GM23338 (cell line): Measurements from ENCODE around the gene SMIM21. TPM values are rescaled to one million over a fixed set of nuclear protein-coding genes. Genes with fewer than 3 reads are reported as not detected.

ENCODE experiments used
- ATAC-seq: fragments of 200-7000 bp; cut with Tn5 transposase; 3 replicates; pipeline ENCODE4 v1.9.1; 2020
- DNase-seq: peaks from one replicate; pipeline ENCODE4 v3.0.0-alpha.2; 2015; ENCODE audit warnings: low spot score
- H2AFZ ChIP-seq: fragments of 200-600 bp; sonication (generic); 2 replicates; pipeline ENCODE4 v1.8.0; 2016; ENCODE audit warnings: antibody characterized with exemption, mild to moderate bottlenecking, moderate library complexity
- H3F3A ChIP-seq: fragments of 200-600 bp; sonication (generic); replicated peaks from 2 replicates; pipeline ENCODE4 v1.8.0; 2017; ENCODE audit warnings: antibody characterized with exemption, mixed run types, low read depth
- H3K27ac ChIP-seq: fragments of 200-600 bp; sonication (generic); 2 replicates; pipeline ENCODE4 v1.6.1; 2016; ENCODE audit warnings: low read depth
- H3K27me3 ChIP-seq: fragments of 200-600 bp; sonication (generic); 2 replicates; pipeline ENCODE4 v1.8.0; 2016; ENCODE audit warnings: mild to moderate bottlenecking, mixed run types, moderate library complexity; ENCODE audit not compliant: insufficient read depth
- H3K36me3 ChIP-seq: fragments of 200-600 bp; sonication (generic); 2 replicates; pipeline ENCODE4 v1.8.0; 2016; ENCODE audit warnings: mild to moderate bottlenecking; ENCODE audit not compliant: insufficient read depth
- H3K4me1 ChIP-seq: fragments of 200-600 bp; sonication (generic); 2 replicates; pipeline ENCODE4 v1.8.0; 2016; ENCODE audit warnings: mild to moderate bottlenecking, moderate library complexity; ENCODE audit not compliant: insufficient read depth
- H3K4me2 ChIP-seq: fragments of 200-600 bp; sonication (generic); 2 replicates; pipeline ENCODE4 v1.7.1; 2017; ENCODE audit warnings: mixed run types
- H3K4me3 ChIP-seq: fragments of 200-600 bp; sonication (generic); 2 replicates; pipeline ENCODE4 v1.6.1; 2016; ENCODE audit warnings: mixed run types
- H3K79me2 ChIP-seq: fragments of 200-600 bp; sonication (generic); replicated peaks from 2 replicates; pipeline ENCODE4 v1.8.0; 2017; ENCODE audit warnings: mild to moderate bottlenecking; ENCODE audit not compliant: insufficient read depth
- H3K9me2 ChIP-seq: fragments of 200-600 bp; sonication (generic); 2 replicates; pipeline ENCODE4 v1.8.0; 2017; ENCODE audit not compliant: insufficient read depth
- H4K20me1 ChIP-seq: fragments of 200-600 bp; sonication (generic); replicated peaks from 2 replicates; pipeline ENCODE4 v1.8.0; 2017; ENCODE audit warnings: mild to moderate bottlenecking; ENCODE audit not compliant: insufficient read depth
- H3K27ac Mint-ChIP-seq: 2 replicates; pipeline ENCODE4 v1.8.0; 2020; ENCODE audit warnings: inconsistent platforms, mild to moderate bottlenecking, moderate library complexity, mixed read lengths
- H3K27me3 Mint-ChIP-seq: 3 replicates; pipeline ENCODE4 v1.8.0; 2022; ENCODE audit warnings: low read depth, mild to moderate bottlenecking, moderate library complexity, mixed read lengths, inconsistent platforms; ENCODE audit not compliant: insufficient read depth, poor library complexity
- H3K36me3 Mint-ChIP-seq: 3 replicates; pipeline ENCODE4 v1.8.0; 2021; ENCODE audit warnings: low read depth, mild to moderate bottlenecking, inconsistent platforms, moderate library complexity, mixed read lengths
- H3K4me1 Mint-ChIP-seq: 3 replicates; pipeline ENCODE4 v1.8.0; 2020; ENCODE audit warnings: mild to moderate bottlenecking, inconsistent platforms, mixed read lengths
- H3K4me3 Mint-ChIP-seq: 3 replicates; pipeline ENCODE4 v1.8.0; 2021; ENCODE audit warnings: moderate library complexity, mild to moderate bottlenecking, inconsistent platforms, mixed read lengths
- H3K9me3 Mint-ChIP-seq: 3 replicates; pipeline ENCODE4 v1.8.0; 2020; ENCODE audit warnings: moderate library complexity, mild to moderate bottlenecking, inconsistent platforms, mixed read lengths
- CREB1 ChIP-seq: fragments of 250-450 bp; sonication (Bioruptor Pico); IDR thresholded peaks from 2 replicates; pipeline ENCODE4 v1.5.0; 2020; ENCODE audit warnings: low read depth, mild to moderate bottlenecking, moderate library complexity
- EZH2phosphoT487 ChIP-seq: fragments of 200-600 bp; sonication (generic); IDR thresholded peaks from one replicate; pipeline ENCODE4 v1.8.1; 2018; ENCODE audit warnings: antibody characterized with exemption; ENCODE audit not compliant: unreplicated experiment
- JUNB ChIP-seq: IDR thresholded peaks from one replicate; pipeline ENCODE4 v1.6.1; 2016; ENCODE audit warnings: antibody characterized with exemption; ENCODE audit not compliant: unreplicated experiment
- POLR2AphosphoS5 ChIP-seq: IDR thresholded peaks from 2 replicates; pipeline ENCODE4 v1.6.1; 2016; ENCODE audit warnings: antibody characterized with exemption, low read depth
- STAT1 ChIP-seq: IDR thresholded peaks from one replicate; pipeline ENCODE4 v1.6.1; 2016; ENCODE audit warnings: antibody characterized with exemption; ENCODE audit not compliant: unreplicated experiment
- ZNF114 ChIP-seq: fragments of 250-450 bp; sonication (Bioruptor Pico); IDR thresholded peaks from 2 replicates; pipeline ENCODE4 v1.5.0; 2020; ENCODE audit warnings: mild to moderate bottlenecking, moderate library complexity
- ZNF331 ChIP-seq: fragments of 250-450 bp; sonication (Bioruptor Pico); IDR thresholded peaks from 2 replicates; pipeline ENCODE4 v1.5.0; 2020; ENCODE audit warnings: low read depth, mild to moderate bottlenecking, moderate library complexity
- polyA plus RNA-seq: library from polyadenylated mRNA; unstranded; fragments of >200 nt; fragmentation: Nextera tagmentation; extraction: Ambion mirVana; gene quantifications from 2 replicates; pipeline ENCODE4 v1.2.1, GENCODE V29; 2016
- total RNA-seq: library from RNA; depleted of rRNA; stranded (reverse); fragments of >200 nt; shearing (Covaris generic); gene quantifications from 2 replicates; pipeline ENCODE4 v1.2.3, GENCODE V29; 2014
- TF ChIP-seq, protein P1 (sequence below): fragments of 250-450 bp; sonication (Bioruptor Pico); IDR thresholded peaks from 2 replicates; pipeline ENCODE4 v1.5.0; 2020; ENCODE audit warnings: mild to moderate bottlenecking, moderate library complexity
- TF ChIP-seq, protein P2 (sequence below): IDR thresholded peaks from 2 replicates; pipeline ENCODE4 v1.6.1; 2016; ENCODE audit warnings: antibody characterized with exemption
- TF ChIP-seq, protein P3 (sequence below), 2 experiments: fragments of 200-600 bp in 1 of 2; sonication (generic) in 1 of 2; conservative IDR thresholded peaks; 2 replicates each; pipeline versions ENCODE4 v1.5.1 to v1.6.1; 2016 to 2017; ENCODE audit warnings: antibody characterized with exemption in 2 of 2, low read depth in 2 of 2, mild to moderate bottlenecking in 2 of 2, moderate library complexity in 1 of 2

SMIM21 gene
- total and polyA plus RNA-seq, 2 experiments from 2014 or later, result not detected

DNA sequence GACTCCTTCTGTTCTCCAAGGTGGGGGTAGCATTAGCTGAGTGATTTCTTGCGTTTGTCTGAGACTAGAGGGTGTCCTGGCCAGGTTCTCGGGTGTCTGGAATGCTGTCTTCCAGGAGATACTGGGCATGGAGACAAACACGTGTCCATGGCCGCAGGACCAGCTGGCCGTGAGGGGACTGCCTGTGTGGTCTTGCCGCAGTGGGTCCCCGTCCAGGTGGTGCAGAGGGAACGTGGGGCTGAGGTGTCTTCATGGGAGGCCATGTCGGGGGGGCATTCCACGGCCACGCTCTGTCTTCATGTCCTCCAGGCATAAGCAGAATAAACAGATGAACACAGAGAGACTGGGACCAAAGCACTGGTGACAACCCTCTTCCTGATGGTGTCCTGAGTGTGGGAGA lies 66.6 kb downstream of the SMIM21 start (continued):
- TF ChIP-seq, protein P1, sequence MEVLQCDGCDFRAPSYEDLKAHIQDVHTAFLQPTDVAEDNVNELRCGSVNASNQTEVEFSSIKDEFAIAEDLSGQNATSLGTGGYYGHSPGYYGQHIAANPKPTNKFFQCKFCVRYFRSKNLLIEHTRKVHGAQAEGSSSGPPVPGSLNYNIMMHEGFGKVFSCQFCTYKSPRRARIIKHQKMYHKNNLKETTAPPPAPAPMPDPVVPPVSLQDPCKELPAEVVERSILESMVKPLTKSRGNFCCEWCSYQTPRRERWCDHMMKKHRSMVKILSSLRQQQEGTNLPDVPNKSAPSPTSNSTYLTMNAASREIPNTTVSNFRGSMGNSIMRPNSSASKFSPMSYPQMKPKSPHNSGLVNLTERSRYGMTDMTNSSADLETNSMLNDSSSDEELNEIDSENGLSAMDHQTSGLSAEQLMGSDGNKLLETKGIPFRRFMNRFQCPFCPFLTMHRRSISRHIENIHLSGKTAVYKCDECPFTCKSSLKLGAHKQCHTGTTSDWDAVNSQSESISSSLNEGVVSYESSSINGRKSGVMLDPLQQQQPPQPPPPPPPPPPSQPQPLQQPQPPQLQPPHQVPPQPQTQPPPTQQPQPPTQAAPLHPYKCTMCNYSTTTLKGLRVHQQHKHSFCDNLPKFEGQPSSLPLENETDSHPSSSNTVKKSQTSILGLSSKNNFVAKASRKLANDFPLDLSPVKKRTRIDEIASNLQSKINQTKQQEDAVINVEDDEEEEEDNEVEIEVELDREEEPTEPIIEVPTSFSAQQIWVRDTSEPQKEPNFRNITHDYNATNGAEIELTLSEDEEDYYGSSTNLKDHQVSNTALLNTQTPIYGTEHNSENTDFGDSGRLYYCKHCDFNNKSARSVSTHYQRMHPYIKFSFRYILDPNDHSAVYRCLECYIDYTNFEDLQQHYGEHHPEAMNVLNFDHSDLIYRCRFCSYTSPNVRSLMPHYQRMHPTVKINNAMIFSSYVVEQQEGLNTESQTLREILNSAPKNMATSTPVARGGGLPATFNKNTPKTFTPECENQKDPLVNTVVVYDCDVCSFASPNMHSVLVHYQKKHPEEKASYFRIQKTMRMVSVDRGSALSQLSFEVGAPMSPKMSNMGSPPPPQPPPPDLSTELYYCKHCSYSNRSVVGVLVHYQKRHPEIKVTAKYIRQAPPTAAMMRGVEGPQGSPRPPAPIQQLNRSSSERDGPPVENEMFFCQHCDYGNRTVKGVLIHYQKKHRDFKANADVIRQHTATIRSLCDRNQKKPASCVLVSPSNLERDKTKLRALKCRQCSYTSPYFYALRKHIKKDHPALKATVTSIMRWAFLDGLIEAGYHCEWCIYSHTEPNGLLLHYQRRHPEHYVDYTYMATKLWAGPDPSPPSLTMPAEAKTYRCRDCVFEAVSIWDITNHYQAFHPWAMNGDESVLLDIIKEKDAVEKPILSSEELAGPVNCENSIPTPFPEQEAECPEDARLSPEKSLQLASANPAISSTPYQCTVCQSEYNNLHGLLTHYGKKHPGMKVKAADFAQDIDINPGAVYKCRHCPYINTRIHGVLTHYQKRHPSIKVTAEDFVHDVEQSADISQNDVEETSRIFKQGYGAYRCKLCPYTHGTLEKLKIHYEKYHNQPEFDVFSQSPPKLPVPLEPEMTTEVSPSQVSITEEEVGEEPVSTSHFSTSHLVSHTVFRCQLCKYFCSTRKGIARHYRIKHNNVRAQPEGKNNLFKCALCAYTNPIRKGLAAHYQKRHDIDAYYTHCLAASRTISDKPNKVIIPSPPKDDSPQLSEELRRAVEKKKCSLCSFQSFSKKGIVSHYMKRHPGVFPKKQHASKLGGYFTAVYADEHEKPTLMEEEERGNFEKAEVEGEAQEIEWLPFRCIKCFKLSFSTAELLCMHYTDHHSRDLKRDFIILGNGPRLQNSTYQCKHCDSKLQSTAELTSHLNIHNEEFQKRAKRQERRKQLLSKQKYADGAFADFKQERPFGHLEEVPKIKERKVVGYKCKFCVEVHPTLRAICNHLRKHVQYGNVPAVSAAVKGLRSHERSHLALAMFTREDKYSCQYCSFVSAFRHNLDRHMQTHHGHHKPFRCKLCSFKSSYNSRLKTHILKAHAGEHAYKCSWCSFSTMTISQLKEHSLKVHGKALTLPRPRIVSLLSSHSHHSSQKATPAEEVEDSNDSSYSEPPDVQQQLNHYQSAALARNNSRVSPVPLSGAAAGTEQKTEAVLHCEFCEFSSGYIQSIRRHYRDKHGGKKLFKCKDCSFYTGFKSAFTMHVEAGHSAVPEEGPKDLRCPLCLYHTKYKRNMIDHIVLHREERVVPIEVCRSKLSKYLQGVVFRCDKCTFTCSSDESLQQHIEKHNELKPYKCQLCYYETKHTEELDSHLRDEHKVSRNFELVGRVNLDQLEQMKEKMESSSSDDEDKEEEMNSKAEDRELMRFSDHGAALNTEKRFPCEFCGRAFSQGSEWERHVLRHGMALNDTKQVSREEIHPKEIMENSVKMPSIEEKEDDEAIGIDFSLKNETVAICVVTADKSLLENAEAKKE (CRISPR knock-in tag), result no peak
- TF ChIP-seq ZNF114 (no peak), JUNB (no peak), CREB1 (CRISPR knock-in tag) (no peak), STAT1 (no peak), EZH2phosphoT487 (no peak), ZNF331 (no peak)
- TF ChIP-seq, protein P2, sequence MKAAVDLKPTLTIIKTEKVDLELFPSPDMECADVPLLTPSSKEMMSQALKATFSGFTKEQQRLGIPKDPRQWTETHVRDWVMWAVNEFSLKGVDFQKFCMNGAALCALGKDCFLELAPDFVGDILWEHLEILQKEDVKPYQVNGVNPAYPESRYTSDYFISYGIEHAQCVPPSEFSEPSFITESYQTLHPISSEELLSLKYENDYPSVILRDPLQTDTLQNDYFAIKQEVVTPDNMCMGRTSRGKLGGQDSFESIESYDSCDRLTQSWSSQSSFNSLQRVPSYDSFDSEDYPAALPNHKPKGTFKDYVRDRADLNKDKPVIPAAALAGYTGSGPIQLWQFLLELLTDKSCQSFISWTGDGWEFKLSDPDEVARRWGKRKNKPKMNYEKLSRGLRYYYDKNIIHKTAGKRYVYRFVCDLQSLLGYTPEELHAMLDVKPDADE, result no peak

DNA sequence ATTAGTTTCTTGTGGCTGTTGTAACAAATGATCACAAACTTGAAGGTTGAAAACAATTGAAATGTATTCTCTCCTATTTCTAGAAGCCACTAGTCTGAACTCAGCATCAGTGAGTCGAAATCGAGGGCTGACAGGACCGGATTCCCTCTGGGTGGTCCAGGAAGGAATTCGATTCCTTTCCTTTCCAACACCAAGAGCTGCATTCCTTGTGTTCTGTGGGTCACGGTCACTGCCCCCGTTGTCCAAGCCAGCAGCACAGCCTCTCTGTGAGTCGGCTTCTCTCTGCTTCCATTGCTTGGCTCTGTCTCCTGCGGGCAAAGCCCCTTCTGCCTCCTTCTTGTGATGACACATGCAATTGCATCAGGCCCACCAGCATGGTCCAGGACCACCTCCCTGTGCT lies 67.3 kb downstream of the SMIM21 start:
- Mint-ChIP-seq H3K27ac (no peak overlapping the region), H3K4me3 (no peak overlapping the region), H3K4me1 (peaks cover 4% of the 10 kb centered on the region; the same call in 1 of the 3 replicates), H3K9me3 (peaks cover 19% of the 10 kb centered on the region), H3K27me3 (peaks cover 6% of the 10 kb centered on the region), H3K36me3 (peaks cover 21% of the 10 kb centered on the region)
- peaks cover 2% of the 10 kb centered on the region; the same call in 1 of the 2 replicates for H3K36me3 ChIP-seq
- no peak overlapping the region for H3K4me2 ChIP-seq
- no peaks in the 10 kb centered on the region for H3K79me2 ChIP-seq
- H3K4me1 ChIP-seq, result no peaks in the 10 kb centered on the region
- 0 out of 2 replicates have a peak, but pooled peaks cover 7% of the 10 kb centered on the region for H3K9me2 ChIP-seq
- ATAC-seq, result no peak
- H3K27me3 ChIP-seq, result no peaks in the 10 kb centered on the region
- H2AFZ ChIP-seq, result peak overlapping the region; percentile 12; the same call in 1 of the 2 replicates
- no peak overlapping the region for H3K4me3 ChIP-seq
- H3F3A ChIP-seq, result no peaks in the 10 kb centered on the region
- no peak for DNase-seq
- H3K27ac ChIP-seq, result no peak overlapping the region
- no peaks in the 10 kb centered on the region for H4K20me1 ChIP-seq
- TF ChIP-seq, protein P2, result no peak
- TF ChIP-seq EZH2phosphoT487 (no peak), JUNB (no peak), POLR2AphosphoS5 (no peak), ZNF331 (no peak), ZNF114 (no peak)
- TF ChIP-seq, protein P3, sequence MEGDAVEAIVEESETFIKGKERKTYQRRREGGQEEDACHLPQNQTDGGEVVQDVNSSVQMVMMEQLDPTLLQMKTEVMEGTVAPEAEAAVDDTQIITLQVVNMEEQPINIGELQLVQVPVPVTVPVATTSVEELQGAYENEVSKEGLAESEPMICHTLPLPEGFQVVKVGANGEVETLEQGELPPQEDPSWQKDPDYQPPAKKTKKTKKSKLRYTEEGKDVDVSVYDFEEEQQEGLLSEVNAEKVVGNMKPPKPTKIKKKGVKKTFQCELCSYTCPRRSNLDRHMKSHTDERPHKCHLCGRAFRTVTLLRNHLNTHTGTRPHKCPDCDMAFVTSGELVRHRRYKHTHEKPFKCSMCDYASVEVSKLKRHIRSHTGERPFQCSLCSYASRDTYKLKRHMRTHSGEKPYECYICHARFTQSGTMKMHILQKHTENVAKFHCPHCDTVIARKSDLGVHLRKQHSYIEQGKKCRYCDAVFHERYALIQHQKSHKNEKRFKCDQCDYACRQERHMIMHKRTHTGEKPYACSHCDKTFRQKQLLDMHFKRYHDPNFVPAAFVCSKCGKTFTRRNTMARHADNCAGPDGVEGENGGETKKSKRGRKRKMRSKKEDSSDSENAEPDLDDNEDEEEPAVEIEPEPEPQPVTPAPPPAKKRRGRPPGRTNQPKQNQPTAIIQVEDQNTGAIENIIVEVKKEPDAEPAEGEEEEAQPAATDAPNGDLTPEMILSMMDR (conservative IDR thresholded peaks at IDR 0.05; ENCODE audit: low read depth in 2 of 2), result no peak
